GM12878 (cell line): Measurements from ENCODE around the gene SCNN1A. TPM values are rescaled to one million over a fixed set of nuclear protein-coding genes. Genes with fewer than 3 reads are reported as not detected.
A peak's percentile ranks its signal among the peaks of the same experiment; 100 is the strongest.

Experiments
- BCLAF1 ChIP-seq: fragments of 450-650 bp; IDR thresholded peaks from 2 replicates; pipeline ENCODE4 v1.6.1; 2017; ENCODE audit warnings: antibody characterized with exemption, mild to moderate bottlenecking, moderate library complexity
- BMI1 ChIP-seq: fragments of 450-650 bp; IDR thresholded peaks from 2 replicates; pipeline ENCODE4 v1.6.1; 2016; ENCODE audit warnings: mild to moderate bottlenecking, moderate library complexity, borderline replicate concordance
- CHD2 ChIP-seq: IDR thresholded peaks from 2 replicates; pipeline ENCODE4 v1.6.1; 2011; ENCODE audit warnings: low read depth, low read length, improper control_type of control experiment, borderline replicate concordance
- E2F8 ChIP-seq: fragments of 450-650 bp; IDR thresholded peaks from 2 replicates; pipeline ENCODE4 v1.6.1; 2018; ENCODE audit warnings: mild to moderate bottlenecking, low read depth, moderate library complexity; ENCODE audit not compliant: partially characterized antibody
- FOXK2 ChIP-seq: fragments of 450-650 bp; IDR thresholded peaks from 2 replicates; pipeline ENCODE4 v1.6.1; 2017; ENCODE audit warnings: mild to moderate bottlenecking, moderate library complexity
- GATAD2B ChIP-seq: fragments of 450-650 bp; conservative IDR thresholded peaks from 2 replicates; pipeline ENCODE4 v1.6.1; 2017; ENCODE audit warnings: low read depth, mild to moderate bottlenecking, moderate library complexity
- IKZF2 ChIP-seq, 2 experiments: fragments of 450-650 bp; IDR thresholded peaks; 2 replicates each; pipeline ENCODE4 v1.6.1; 2017; ENCODE audit warnings: mild to moderate bottlenecking in 2 of 2, moderate library complexity in 2 of 2
- POLR2AphosphoS2 ChIP-seq: IDR thresholded peaks from 2 replicates; pipeline ENCODE4 v1.6.1; 2011; ENCODE audit warnings: low read depth, mild to moderate bottlenecking, low read length, improper control_type of control experiment, moderate library complexity
- RAD21 ChIP-seq: IDR thresholded peaks from 2 replicates; pipeline ENCODE4 v1.6.1; 2011; ENCODE audit warnings: mild to moderate bottlenecking, low read depth, low read length, moderate library complexity; ENCODE audit not compliant: insufficient read depth
- RBBP5 ChIP-seq: fragments of 200-600 bp; sonication (generic); conservative IDR thresholded peaks from 2 replicates; pipeline ENCODE4 v1.6.1; 2016
- SMAD1 ChIP-seq: fragments of 450-650 bp; IDR thresholded peaks from 2 replicates; pipeline ENCODE4 v1.6.1; 2018; ENCODE audit warnings: mild to moderate bottlenecking, low read depth; ENCODE audit not compliant: partially characterized antibody
- SPI1 ChIP-seq: IDR thresholded peaks from 2 replicates; pipeline ENCODE4 v1.6.1; 2011; ENCODE audit warnings: low read depth, mild to moderate bottlenecking, low read length, moderate library complexity, borderline replicate concordance; ENCODE audit not compliant: insufficient read depth
- SUPT20H ChIP-seq: IDR thresholded peaks from 2 replicates; pipeline ENCODE4 v1.6.1; 2011; ENCODE audit warnings: low read depth, mild to moderate bottlenecking, low read length, moderate library complexity, borderline replicate concordance; ENCODE audit not compliant: control insufficient read depth
- YY1 ChIP-seq: IDR thresholded peaks from 2 replicates; pipeline ENCODE4 v1.6.1; 2011; ENCODE audit warnings: low read depth, mild to moderate bottlenecking, low read length
- ZBTB11 ChIP-seq: fragments of 450-650 bp; formaldehyde crosslinking; IDR thresholded peaks from 2 replicates; pipeline ENCODE4 v1.5.0; 2022; ENCODE audit warnings: mild to moderate bottlenecking, missing genetic modification characterization
- ZBTB4 ChIP-seq: fragments of 450-650 bp; formaldehyde crosslinking; IDR thresholded peaks from 2 replicates; pipeline ENCODE4 v1.4.0; 2022; ENCODE audit warnings: mild to moderate bottlenecking, moderate library complexity
- polyA plus RNA-seq, 11 experiments: library from polyadenylated mRNA; depleted of rRNA in 4 of 11; unstranded in 6 of 11; stranded (reverse) in 5 of 11; fragments of >200 nt; fragmentation: Nextera tagmentation in 4 of 11; fragmentation: Illumina TruSeq in 1 of 11; extraction: Ambion mirVana in 4 of 11; extraction: Trizol in 1 of 11; gene quantifications; 1 replicate in 1 of 11; 2 replicates in 10 of 11; pipeline versions ENCODE4 v1.2.1 to v1.2.3, GENCODE V29; 2011 to 2016; ENCODE audit warnings: inconsistent platforms in 2 of 11, missing spikeins in 2 of 11, low read depth in 1 of 11
- total RNA-seq, 4 experiments: library from RNA; depleted of rRNA in 3 of 4; stranded (reverse); fragments of >200 nt in 3 of 4; fragmentation: Illumina TruSeq in 1 of 4; extraction: Trizol in 1 of 4; gene quantifications; 2 replicates each; pipeline versions ENCODE4 v1.2.1 to v1.2.3, GENCODE V29; 2013 to 2021

The SCNN1A gene
- total and polyA plus RNA-seq, 10 of the 15 experiments (the other 5 are each of a cell fraction or from before 2014, with no cell fraction given), result 0.14 to 0.69 TPM; not detected in 8

GRCh38 chr12:6312529-6313325 lies 62.6 kb downstream of the SCNN1A start (continued):
- TF ChIP-seq ZBTB11 (CRISPR knock-in tag), result no peak
- TF ChIP-seq RAD21, result no peak
- TF ChIP-seq BCLAF1, result no peak; the same call in 1 of the 2 replicates
- TF ChIP-seq SMAD1, result no peak
- TF ChIP-seq E2F8, result no peak
- TF ChIP-seq CHD2, result peak; percentile 44; the same call in 1 of the 2 replicates
- no peak for TF ChIP-seq ZBTB4 (CRISPR knock-in tag)
- TF ChIP-seq YY1, result no peak
- no peak for TF ChIP-seq SPI1
- peak; percentile 97 to 99 for TF ChIP-seq IKZF2 (IDR thresholded peaks at IDR 0.05)
- TF ChIP-seq GATAD2B, result peak; percentile 86
- no peak for TF ChIP-seq RBBP5
- no peak for TF ChIP-seq FOXK2
- TF ChIP-seq POLR2AphosphoS2, result no peak
- no peak for TF ChIP-seq SUPT20H
- TF ChIP-seq BMI1, result 0 out of 2 replicates have a peak, but pooled peaks have one; percentile 25
